Fibroblast of mammary gland (primary cell): Measurements from ENCODE around the gene ZCWPW1.

Experiments used
- DNase-seq: peaks from one replicate; pipeline ENCODE4 v3.0.0-alpha.2; 2010; ENCODE audit warnings: low read depth
- H3K4me3 ChIP-seq: 2 replicates; pipeline ENCODE4 v1.5.1; 2011; ENCODE audit warnings: low read depth, mild to moderate bottlenecking, low read length, moderate library complexity; ENCODE audit not compliant: control insufficient read depth
- CTCF ChIP-seq: conservative IDR thresholded peaks from 2 replicates; pipeline ENCODE4 v1.5.1; 2011; ENCODE audit warnings: low read depth, low read length, inconsistent platforms; ENCODE audit not compliant: control insufficient read depth, insufficient read depth

ZCWPW1 gene

GRCh38 chr7:100423315-100423714 lies 5.2 kb downstream of the ZCWPW1 start:
- no peak overlapping the region for H3K4me3 ChIP-seq
- no peak for DNase-seq
- TF ChIP-seq CTCF = no peak

- no peak for TF ChIP-seq CTCF
- DNase-seq = no peak
These were observed 8.8 kb downstream of the ZCWPW1 start for GRCh38 chr7:100419660-100420226.

GRCh38 chr7:100418930-100419659 lies 9.4 kb downstream of the ZCWPW1 start:
- TF ChIP-seq CTCF = no peak
- H3K4me3 ChIP-seq = no peak overlapping the region
- no peak for DNase-seq

More at GRCh38 chr7:100419660-100420226, 8.8 kb downstream of the ZCWPW1 start:
- no peak overlapping the region for H3K4me3 ChIP-seq

GRCh38 chr7:100415448-100415847 lies 13.1 kb downstream of the ZCWPW1 start:
- no peak for DNase-seq
- H3K4me3 ChIP-seq = no peak overlapping the region
- TF ChIP-seq CTCF = no peak

GRCh38 chr7:100413889-100414288 lies 14.6 kb downstream of the ZCWPW1 start:
- no peak overlapping the region for H3K4me3 ChIP-seq
- no peak for DNase-seq

GRCh38 chr7:100413346-100413745 lies 15.2 kb downstream of the ZCWPW1 start:
- no peak for TF ChIP-seq CTCF
- H3K4me3 ChIP-seq = no peak overlapping the region
- DNase-seq = no peak

More at GRCh38 chr7:100413889-100414288, 14.6 kb downstream of the ZCWPW1 start:
- no peak for TF ChIP-seq CTCF
